Measurements from ENCODE around the gene FDX1. TPM values are rescaled to one million over a fixed set of nuclear protein-coding genes. Genes with fewer than 3 reads are reported as not detected.
"Not testable (repeated sequence)": the region's sequence is repeated elsewhere in the genome, so short reads cannot be mapped to it uniquely, and the experiment has no call there.

FDX1 gene
- 41.6 and 45.4 TPM in 2 replicates for total RNA-seq
- 28.2 and 42.5 TPM in 2 replicates for polyA plus RNA-seq

- peak; percentile 90 for DNase-seq (ENCODE audit: low spot score)
- under 1% methylated on average over 62 of the region's 65 CpGs for WGBS (ENCODE audit: low lambda C conversion rate, missing lambda C conversion rate)
- no peaks in the 10 kb centered on the region for H3K27me3 ChIP-seq
- peak within 1 kb of the TSS; percentile 98 for H3K4me3 ChIP-seq
- H4K20me1 ChIP-seq (ENCODE audit: insufficient read depth, poor library complexity, severe bottlenecking): peaks cover 23% of the 10 kb centered on the region
- peak within 1 kb of the TSS; percentile 97 for H3K27ac ChIP-seq
- peaks cover 44% of the 10 kb centered on the region for H3K79me2 ChIP-seq
- H3K9me2 ChIP-seq (replicated peaks; ENCODE audit: insufficient read depth): no peaks in the 10 kb centered on the region
- H3K4me1 ChIP-seq (ENCODE audit: insufficient read depth): peaks cover 23% of the 10 kb centered on the region
- H3K9me3 ChIP-seq (ENCODE audit: low read depth): no peaks in the 10 kb centered on the region
- H3K36me3 ChIP-seq (replicated peaks; ENCODE audit: insufficient read depth, low read depth): no peaks in the 10 kb centered on the region
- peak within 1 kb of the TSS; percentile 75 for H2AFZ ChIP-seq
- TF ChIP-seq EZH2 (IDR thresholded peaks at IDR 0.05; ENCODE audit: borderline replicate concordance) (no peak), CTCF (IDR thresholded peaks at IDR 0.05; ENCODE audit: poor library complexity) (peak; percentile 57), EZH2phosphoT487 (IDR thresholded peaks at IDR 0.05; ENCODE audit: low read depth, severe bottlenecking, unreplicated experiment) (no peak)
- peak within 1 kb of the TSS; percentile 95 for H3K4me2 ChIP-seq
Observed at GRCh38 chr11:110429731-110430266, at the start of gene FDX1. FDX1 (plus strand) TSS chr11:110429948; CDS start chr11:110430121, 173 bp downstream.

GRCh38 chr11:110380836-110381622, 48.7 kb upstream of the FDX1 start:
- Histone ChIP-seq H4K20me1 (ENCODE audit: insufficient read depth, poor library complexity, severe bottlenecking) (no peaks in the 10 kb centered on the region), H3K4me3 (no peak overlapping the region), H3K9me2 (replicated peaks; ENCODE audit: insufficient read depth) (no peaks in the 10 kb centered on the region), H3K36me3 (replicated peaks; ENCODE audit: insufficient read depth, low read depth) (no peaks in the 10 kb centered on the region), H3K4me1 (ENCODE audit: insufficient read depth) (peaks cover 10% of the 10 kb centered on the region), H3K4me2 (no peak overlapping the region), H3K79me2 (no peaks in the 10 kb centered on the region), H3K9me3 (ENCODE audit: low read depth) (no peaks in the 10 kb centered on the region), H2AFZ (no peak overlapping the region), H3K27ac (no peak overlapping the region), H3K27me3 (no peaks in the 10 kb centered on the region)
- WGBS (ENCODE audit: low lambda C conversion rate, missing lambda C conversion rate): 92% methylated on average over 4 of the region's 4 CpGs
- no peak for DNase-seq (ENCODE audit: low spot score)
- TF ChIP-seq CTCF (IDR thresholded peaks at IDR 0.05; ENCODE audit: poor library complexity) (no peak), EZH2phosphoT487 (IDR thresholded peaks at IDR 0.05; ENCODE audit: low read depth, severe bottlenecking, unreplicated experiment) (no peak), EZH2 (IDR thresholded peaks at IDR 0.05; ENCODE audit: borderline replicate concordance) (no peak)

- not testable (repeated sequence) for H3K27me3 ChIP-seq; H3K79me2 ChIP-seq; H3K9me2 ChIP-seq (replicated peaks; ENCODE audit: insufficient read depth); H2AFZ ChIP-seq; DNase-seq (ENCODE audit: low spot score); H3K9me3 ChIP-seq (ENCODE audit: low read depth); H3K4me1 ChIP-seq (ENCODE audit: insufficient read depth); H3K4me2 ChIP-seq; H3K27ac ChIP-seq; H3K4me3 ChIP-seq; H4K20me1 ChIP-seq (ENCODE audit: insufficient read depth, poor library complexity, severe bottlenecking); H3K36me3 ChIP-seq (replicated peaks; ENCODE audit: insufficient read depth, low read depth)
- WGBS (ENCODE audit: low lambda C conversion rate, missing lambda C conversion rate): 91% methylated on average over 9 of the region's 9 CpGs
Observed at GRCh38 chr11:110388231-110388630, 41.5 kb upstream of the FDX1 start.

GRCh38 chr11:110389965-110390364, 39.8 kb upstream of the FDX1 start:
- H3K4me2 ChIP-seq: no peak overlapping the region
- DNase-seq (ENCODE audit: low spot score): no peak
- no peaks in the 10 kb centered on the region for H3K9me2 ChIP-seq (replicated peaks; ENCODE audit: insufficient read depth)
- no peaks in the 10 kb centered on the region for H3K36me3 ChIP-seq (replicated peaks; ENCODE audit: insufficient read depth, low read depth)
- no peaks in the 10 kb centered on the region for H3K4me1 ChIP-seq (ENCODE audit: insufficient read depth)
- H4K20me1 ChIP-seq (ENCODE audit: insufficient read depth, poor library complexity, severe bottlenecking): no peaks in the 10 kb centered on the region
- 87% methylated on average over 4 of the region's 4 CpGs for WGBS (ENCODE audit: low lambda C conversion rate, missing lambda C conversion rate)
- H3K4me3 ChIP-seq: no peak overlapping the region
- no peaks in the 10 kb centered on the region for H3K79me2 ChIP-seq
- H3K27me3 ChIP-seq: no peaks in the 10 kb centered on the region
- no peak for TF ChIP-seq EZH2phosphoT487 (IDR thresholded peaks at IDR 0.05; ENCODE audit: low read depth, severe bottlenecking, unreplicated experiment)
- H2AFZ ChIP-seq: no peak overlapping the region
- H3K9me3 ChIP-seq (ENCODE audit: low read depth): no peaks in the 10 kb centered on the region
- no peak overlapping the region for H3K27ac ChIP-seq

Measured in hepatocyte (in vitro differentiated cells).